K562 (cell line): ENCODE measurements around the gene SELPLG. TPM values are rescaled to one million over a fixed set of nuclear protein-coding genes. Genes with fewer than 3 reads are reported as not detected.
A peak's percentile ranks its signal among the peaks of the same experiment; 100 is the strongest.

Experiments used
- ATAC-seq: fragments of 200-7000 bp; cut with Tn5 transposase; 3 replicates; pipeline ENCODE4 v1.9.1; 2020; ENCODE audit warnings: moderate library complexity
- BruUV-seq: library from RNA; stranded (reverse); fragments of 400-500 nt; replicated peaks from 2 replicates; lab custom pipeline; 2021; lab: Mats Ljungman, UMichigan
- CTCF ChIA-PET: fragments of 300-600 bp; formaldehyde crosslinking; extraction: SDS; loops from one replicate; lab custom pipeline; 2021; ENCODE audit warnings: low intra/inter-chr PET ratio; lab: Yijun Ruan, JAX
- POLR2A ChIA-PET: fragments of 300-600, 350-650 bp; sonication (Branson Sonifier 250); formaldehyde crosslinking; extraction: SDS; loops from one replicate; lab custom pipeline; 2021; ENCODE audit warnings: antibody characterized with exemption, inconsistent platforms; lab: Yijun Ruan, JAX
- DNase-seq, 4 experiments: peaks; one replicate each; pipeline versions ENCODE4 v3.0.0 to v3.0.0-alpha.2; 2011 to 2018; ENCODE audit warnings: low spot score in 3 of 4, mixed read lengths in 3 of 4; ENCODE audit errors: extremely low read depth in 1 of 4
- FAIRE-seq: peaks from 2 replicates; lab custom pipeline; 2011; peaks lifted over from hg19 to GRCh38; lab: Jason Lieb, UNC
- H2AFZ ChIP-seq: 2 replicates; pipeline ENCODE4 v1.6.0; 2011; ENCODE audit warnings: low read depth, low read length, control low read depth, inconsistent platforms
- H3K27ac ChIP-seq: fragments of 200-600 bp; 3 replicates; pipeline ENCODE4 v1.8.0; 2011; ENCODE audit warnings: low read depth, mild to moderate bottlenecking, control low read depth, inconsistent platforms, low read length, moderate library complexity, mixed read lengths; ENCODE audit errors: extremely low read depth
- H3K27me3 ChIP-seq, 2 experiments: fragments of 300-600 bp in 1 of 2; 2 replicates in 1 of 2; 3 replicates in 1 of 2; pipeline versions ENCODE4 v1.6.0 to v1.8.0; 2011; ENCODE audit warnings: inconsistent platforms in 2 of 2, low read length in 2 of 2, mild to moderate bottlenecking in 1 of 2, mixed read lengths in 1 of 2, moderate library complexity in 1 of 2; ENCODE audit not compliant: control insufficient read depth in 2 of 2, insufficient read depth in 2 of 2
- H3K36me3 ChIP-seq: fragments of 300-600 bp; 3 replicates; pipeline ENCODE4 v1.8.0; 2011; ENCODE audit warnings: mild to moderate bottlenecking, low read length, inconsistent platforms; ENCODE audit not compliant: control insufficient read depth, insufficient read depth
- H3K4me1 ChIP-seq, 2 experiments: fragments of 200-600 bp in 1 of 2; replicated peaks in 1 of 2; 2 replicates in 1 of 2; 3 replicates in 1 of 2; pipeline versions ENCODE4 v1.5.1 to v1.8.0; 2011; ENCODE audit warnings: inconsistent platforms in 2 of 2, low read length in 2 of 2, mild to moderate bottlenecking in 1 of 2, mixed read lengths in 1 of 2, moderate library complexity in 1 of 2; ENCODE audit not compliant: control insufficient read depth in 2 of 2, insufficient read depth in 2 of 2
- H3K4me2 ChIP-seq: 2 replicates; pipeline ENCODE4 v1.6.1; 2011; ENCODE audit warnings: low read length, control low read depth, inconsistent platforms, mixed read lengths; ENCODE audit not compliant: insufficient read depth
- H3K4me3 ChIP-seq: fragments of 200-600 bp; sonication (generic), shearing (Covaris generic); 2 replicates; pipeline ENCODE4 v1.5.1; 2016; ENCODE audit warnings: control low read depth, inconsistent platforms
- H3K79me2 ChIP-seq: fragments of 200-600 bp; 3 replicates; pipeline ENCODE4 v1.8.0; 2011; ENCODE audit warnings: low read length, inconsistent platforms; ENCODE audit not compliant: control insufficient read depth, insufficient read depth
- H3K9ac ChIP-seq, 2 experiments: 2 replicates each; pipeline versions ENCODE4 v1.6.0 to v1.6.1; 2011; ENCODE audit warnings: low read depth in 2 of 2, low read length in 2 of 2, control low read depth in 1 of 2, inconsistent platforms in 1 of 2, mild to moderate bottlenecking in 1 of 2, mixed read lengths in 1 of 2; ENCODE audit not compliant: insufficient read depth in 1 of 2
- H3K9me1 ChIP-seq: one replicate; pipeline ENCODE4 v1.6.0; 2011; ENCODE audit warnings: inconsistent platforms, mild to moderate bottlenecking, low read length, moderate library complexity; ENCODE audit not compliant: control insufficient read depth, insufficient read depth
- H3K9me3 ChIP-seq: replicated peaks from 2 replicates; pipeline ENCODE4 v1.5.1; 2011; ENCODE audit warnings: low read depth, low read length, inconsistent platforms; ENCODE audit not compliant: control insufficient read depth, insufficient read depth
- H4K20me1 ChIP-seq: replicated peaks from 2 replicates; pipeline ENCODE4 v1.6.1; 2011; ENCODE audit warnings: low read length, inconsistent platforms, mixed read lengths; ENCODE audit not compliant: control insufficient read depth, insufficient read depth
- ADNP ChIP-seq: fragments of 200-800 bp; sonication (Bioruptor generic); IDR thresholded peaks from 2 replicates; pipeline ENCODE4 v1.6.1; 2016; ENCODE audit warnings: missing genetic modification characterization, missing compliant biosample characterization
- ARHGAP35 ChIP-seq: fragments of 450-650 bp; IDR thresholded peaks from 2 replicates; pipeline ENCODE4 v1.6.1; 2018; ENCODE audit not compliant: partially characterized antibody
- BCOR ChIP-seq: fragments of 450-650 bp; IDR thresholded peaks from 2 replicates; pipeline ENCODE4 v1.6.1; 2016
- CCAR2 ChIP-seq: fragments of 200-400 bp; formaldehyde crosslinking; IDR thresholded peaks from 2 replicates; pipeline ENCODE4 v1.6.1; 2017; ENCODE audit warnings: mild to moderate bottlenecking, low read depth, low read length
- ELF2 ChIP-seq: fragments of 250-450 bp; sonication (Bioruptor Pico); IDR thresholded peaks from 2 replicates; pipeline ENCODE4 v1.5.0; 2021; ENCODE audit warnings: mild to moderate bottlenecking
- ERF ChIP-seq: fragments of 450-650 bp; formaldehyde crosslinking; IDR thresholded peaks from 2 replicates; pipeline ENCODE4 v1.4.0; 2020; ENCODE audit warnings: mild to moderate bottlenecking, mixed read lengths
- HDAC8 ChIP-seq: fragments of 450-650 bp; IDR thresholded peaks from 2 replicates; pipeline ENCODE4 v1.6.1; 2016; ENCODE audit warnings: mild to moderate bottlenecking, missing genetic modification characterization, moderate library complexity, missing compliant biosample characterization
- RBM25 ChIP-seq: fragments of 200-400 bp; formaldehyde crosslinking; IDR thresholded peaks from 2 replicates; pipeline ENCODE4 v1.6.1; 2018; ENCODE audit warnings: low read length, low read depth, moderate library complexity; ENCODE audit not compliant: severe bottlenecking
- RCOR1 ChIP-seq, 2 experiments: IDR thresholded peaks; 2 replicates each; pipeline ENCODE4 v1.6.1; 2012; ENCODE audit warnings: low read depth in 2 of 2, low read length in 2 of 2, borderline replicate concordance in 1 of 2, improper control_type of control experiment in 1 of 2
- RFX1 ChIP-seq: fragments of 450-650 bp; IDR thresholded peaks from 2 replicates; pipeline ENCODE4 v1.6.1; 2016; ENCODE audit warnings: mild to moderate bottlenecking, moderate library complexity
- RFX5 ChIP-seq: IDR thresholded peaks from 2 replicates; pipeline ENCODE4 v1.6.1; 2011; ENCODE audit warnings: low read depth, mild to moderate bottlenecking, improper control_type of control experiment, low read length
- SOX6 ChIP-seq: fragments of 450-650 bp; IDR thresholded peaks from 2 replicates; pipeline ENCODE4 v1.6.1; 2014; ENCODE audit warnings: mild to moderate bottlenecking
- SUPT5H ChIP-seq: fragments of 450-650 bp; IDR thresholded peaks from 2 replicates; pipeline ENCODE4 v1.6.1; 2016
- TCF7L2 ChIP-seq: fragments of 150-350 bp; IDR thresholded peaks from 2 replicates; pipeline ENCODE4 v1.6.1; 2016; ENCODE audit warnings: low read depth, mild to moderate bottlenecking, low read length, moderate library complexity
- XRCC5 ChIP-seq: fragments of 200-400 bp; formaldehyde crosslinking; IDR thresholded peaks from 2 replicates; pipeline ENCODE4 v1.6.1; 2017; ENCODE audit warnings: low read depth, mild to moderate bottlenecking, low read length
- ZNF76 ChIP-seq: fragments of 250-450 bp; sonication (Bioruptor Pico); IDR thresholded peaks from 2 replicates; pipeline ENCODE4 v1.4.0; 2020; ENCODE audit warnings: mild to moderate bottlenecking, moderate library complexity, borderline replicate concordance
- WGBS: fragments of 100-300 bp; shearing (Covaris generic); methylation state at CpG from one replicate; pipeline ENCODE4 v1.1.6; 2016; ENCODE audit warnings: low coverage, mixed read lengths; ENCODE audit not compliant: insufficient coverage; ENCODE audit errors: missing lambda C conversion rate; 5-methylcytosine and 5-hydroxymethylcytosine counted together
- in situ Hi-C: fragments of 300-500 bp; cut with MboI; formaldehyde crosslinking; loops from 4 replicates; pipeline ENCODE4 v1.15.0; 2018; ENCODE audit warnings: inconsistent platforms, mixed read lengths
- intact Hi-C: fragments of 100-400 bp; cut with micrococcal nuclease; formaldehyde crosslinking; loops from 2 replicates; pipeline ENCODE4 v1.14.2; 2022
- polyA plus RNA-seq, 8 experiments: library from polyadenylated mRNA; depleted of rRNA in 4 of 8; stranded (reverse) in 5 of 8; unstranded in 3 of 8; fragments of >200 nt; fragmentation: Nextera tagmentation in 2 of 8; fragmentation: Illumina TruSeq in 1 of 8; extraction: Ambion mirVana in 2 of 8; extraction: Trizol in 1 of 8; gene quantifications; 2 replicates each; pipeline versions ENCODE4 v1.2.1 to v1.2.3, GENCODE V29; 2011 to 2014; ENCODE audit warnings: inconsistent platforms in 1 of 8, missing spikeins in 1 of 8
- total RNA-seq, 7 experiments: library from RNA; depleted of rRNA in 6 of 7; stranded (reverse); fragments of >200 nt in 6 of 7; fragmentation: Illumina TruSeq in 2 of 7; extraction: Trizol in 2 of 7; gene quantifications; 2 replicates each; pipeline versions ENCODE4 v1.2.1 to v1.2.3, GENCODE V29; 2011 to 2021; ENCODE audit warnings: low replicate concordance in 1 of 7
- TF ChIP-seq, protein P1 (sequence below): sonication (generic); formaldehyde crosslinking; IDR thresholded peaks from 2 replicates; pipeline ENCODE4 v1.8.0; 2023; ENCODE audit warnings: missing genetic modification reagents, mild to moderate bottlenecking, borderline replicate concordance

SELPLG gene
- total and polyA plus RNA-seq, 9 of the 15 experiments (the other 6 are each of a cell fraction or from before 2014, with no cell fraction given) = 0.22 to 10.2 (median 1.7) TPM

DNA sequence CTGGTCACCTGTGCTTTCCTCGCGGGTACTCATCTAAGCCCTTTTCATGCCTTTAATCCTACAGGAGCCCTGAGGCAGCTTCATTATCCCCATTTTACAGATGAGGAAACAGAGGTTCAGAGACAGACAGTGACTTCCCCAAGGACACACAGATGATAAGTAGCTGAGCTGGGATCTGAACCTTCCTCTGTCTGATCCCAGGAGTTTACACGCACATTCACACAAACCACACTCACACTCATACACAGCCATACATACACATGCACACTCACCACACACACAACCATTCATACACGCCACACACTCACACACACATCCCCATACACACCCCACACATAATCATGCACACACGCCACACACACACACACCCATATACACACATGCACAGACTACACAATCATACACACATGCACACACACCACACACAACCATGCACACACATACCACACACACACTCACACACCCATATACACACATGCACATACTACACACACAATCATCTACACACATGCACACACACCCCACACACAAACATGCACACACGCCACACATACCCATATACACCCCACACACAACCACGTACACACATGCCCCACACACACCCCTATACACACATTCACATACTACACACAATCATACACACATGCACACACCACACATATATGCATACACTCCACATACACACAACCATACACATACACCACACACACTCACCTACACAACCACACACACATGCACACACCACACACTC is 38.6 kb downstream of the SELPLG start:
- ChIA-PET POLR2A (interaction anchor here (0.6 to 1.1 kb wide), 3 partner anchors 10 to 1296 kb away, joined by 3 to 6 read pairs (median 4); partner anchors contain the start of gene SART3), CTCF (no interaction called here)
- H4K20me1 ChIP-seq = peaks cover 6% of the 10 kb centered on the region; the same call in 1 of the 2 replicates
- ATAC-seq (no peak), FAIRE-seq (no peak), DNase-seq (no peak)
- H2AFZ ChIP-seq = no peak overlapping the region
- H3K4me3 ChIP-seq = no peak overlapping the region
- in situ Hi-C loops = no loop called here
- H3K4me2 ChIP-seq = no peak overlapping the region
- WGBS = 48% methylated on average over 7 of the region's 7 CpGs
- intact Hi-C loops = no loop called here
- H3K9ac ChIP-seq = no peak overlapping the region
- H3K36me3 ChIP-seq = no peaks in the 10 kb centered on the region
- H3K9me1 ChIP-seq = peaks cover 2% of the 10 kb centered on the region
- no peak overlapping the region for H3K27ac ChIP-seq
- peaks cover 0 to 28% of the 10 kb centered on the region in 2 experiments; a peak in 2 of 5 replicates for H3K4me1 ChIP-seq
- no TSS peak for BruUV-seq
- H3K9me3 ChIP-seq = no peaks in the 10 kb centered on the region
- H3K27me3 ChIP-seq = peaks cover 0 to 6% of the 10 kb centered on the region in 2 experiments; a peak in 1 of 5 replicates
- H3K79me2 ChIP-seq = no peaks in the 10 kb centered on the region
- TF ChIP-seq ADNP (tag) (peak; percentile 84), RBM25 (peak; percentile 81), ELF2 (CRISPR knock-in tag) (no peak), XRCC5 (no peak), RFX5 (no peak), ERF (CRISPR knock-in tag) (no peak), RFX1 (no peak), SUPT5H (no peak), SOX6 (no peak), RCOR1 (IDR thresholded peaks at IDR 0.05; ENCODE audit: borderline replicate concordance in 1 of 2, low read depth in 2 of 2, low read length in 2 of 2) (peak in 1 of 2 experiments; percentile 31; a peak in 1 of 4 replicates), BCOR (peak; percentile 90), HDAC8 (tag) (no peak), TCF7L2 (no peak), ZNF76 (CRISPR knock-in tag) (no peak), ARHGAP35 (peak; percentile 51), CCAR2 (no peak)
- TF ChIP-seq, protein P1, sequence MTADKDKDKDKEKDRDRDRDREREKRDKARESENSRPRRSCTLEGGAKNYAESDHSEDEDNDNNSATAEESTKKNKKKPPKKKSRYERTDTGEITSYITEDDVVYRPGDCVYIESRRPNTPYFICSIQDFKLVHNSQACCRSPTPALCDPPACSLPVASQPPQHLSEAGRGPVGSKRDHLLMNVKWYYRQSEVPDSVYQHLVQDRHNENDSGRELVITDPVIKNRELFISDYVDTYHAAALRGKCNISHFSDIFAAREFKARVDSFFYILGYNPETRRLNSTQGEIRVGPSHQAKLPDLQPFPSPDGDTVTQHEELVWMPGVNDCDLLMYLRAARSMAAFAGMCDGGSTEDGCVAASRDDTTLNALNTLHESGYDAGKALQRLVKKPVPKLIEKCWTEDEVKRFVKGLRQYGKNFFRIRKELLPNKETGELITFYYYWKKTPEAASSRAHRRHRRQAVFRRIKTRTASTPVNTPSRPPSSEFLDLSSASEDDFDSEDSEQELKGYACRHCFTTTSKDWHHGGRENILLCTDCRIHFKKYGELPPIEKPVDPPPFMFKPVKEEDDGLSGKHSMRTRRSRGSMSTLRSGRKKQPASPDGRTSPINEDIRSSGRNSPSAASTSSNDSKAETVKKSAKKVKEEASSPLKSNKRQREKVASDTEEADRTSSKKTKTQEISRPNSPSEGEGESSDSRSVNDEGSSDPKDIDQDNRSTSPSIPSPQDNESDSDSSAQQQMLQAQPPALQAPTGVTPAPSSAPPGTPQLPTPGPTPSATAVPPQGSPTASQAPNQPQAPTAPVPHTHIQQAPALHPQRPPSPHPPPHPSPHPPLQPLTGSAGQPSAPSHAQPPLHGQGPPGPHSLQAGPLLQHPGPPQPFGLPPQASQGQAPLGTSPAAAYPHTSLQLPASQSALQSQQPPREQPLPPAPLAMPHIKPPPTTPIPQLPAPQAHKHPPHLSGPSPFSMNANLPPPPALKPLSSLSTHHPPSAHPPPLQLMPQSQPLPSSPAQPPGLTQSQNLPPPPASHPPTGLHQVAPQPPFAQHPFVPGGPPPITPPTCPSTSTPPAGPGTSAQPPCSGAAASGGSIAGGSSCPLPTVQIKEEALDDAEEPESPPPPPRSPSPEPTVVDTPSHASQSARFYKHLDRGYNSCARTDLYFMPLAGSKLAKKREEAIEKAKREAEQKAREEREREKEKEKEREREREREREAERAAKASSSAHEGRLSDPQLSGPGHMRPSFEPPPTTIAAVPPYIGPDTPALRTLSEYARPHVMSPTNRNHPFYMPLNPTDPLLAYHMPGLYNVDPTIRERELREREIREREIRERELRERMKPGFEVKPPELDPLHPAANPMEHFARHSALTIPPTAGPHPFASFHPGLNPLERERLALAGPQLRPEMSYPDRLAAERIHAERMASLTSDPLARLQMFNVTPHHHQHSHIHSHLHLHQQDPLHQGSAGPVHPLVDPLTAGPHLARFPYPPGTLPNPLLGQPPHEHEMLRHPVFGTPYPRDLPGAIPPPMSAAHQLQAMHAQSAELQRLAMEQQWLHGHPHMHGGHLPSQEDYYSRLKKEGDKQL = no peak
